Tibial nerve (tissue), 4 donors: ENCODE results near the gene GET3. TPM values are rescaled to one million over a fixed set of nuclear protein-coding genes. Genes with fewer than 3 reads are reported as not detected.
A peak's percentile ranks its signal among the peaks of the same experiment; 100 is the strongest.

Experiments
- DNase-seq, 2 donors: peaks; one replicate each; pipeline ENCODE4 v3.0.0-alpha.2; 2019; ENCODE audit warnings: low spot score in 2 of 2
- H3K27ac ChIP-seq, 4 donors: fragments of 200-600 bp; sonication (generic) in 3 of 4; one replicate each; pipeline ENCODE4 v1.5.1; 2017 to 2019; ENCODE audit warnings: mild to moderate bottlenecking in 1 of 4
- H3K27me3 ChIP-seq, 2 donors: fragments of 200-600 bp; sonication (generic) in 1 of 2; one replicate each; pipeline versions ENCODE4 v1.5.1 to v1.6.0; 2017 to 2019
- H3K36me3 ChIP-seq, 3 donors: fragments of 200-600 bp; sonication (generic); one replicate each; pipeline ENCODE4 v1.5.1; 2018 to 2019
- H3K4me1 ChIP-seq, 4 donors: fragments of 200-600 bp; sonication (generic) in 3 of 4; one replicate each; pipeline ENCODE4 v1.5.1; 2017 to 2019
- H3K4me3 ChIP-seq, 4 donors: fragments of 200-600 bp; sonication (generic) in 3 of 4; one replicate each; pipeline ENCODE4 v1.5.1; 2017 to 2019; ENCODE audit warnings: mild to moderate bottlenecking in 1 of 4, moderate library complexity in 1 of 4
- H3K9me3 ChIP-seq, 4 donors: fragments of 200-600 bp; sonication (generic) in 3 of 4; one replicate each; pipeline ENCODE4 v1.5.1; 2017 to 2019
- EP300 ChIP-seq, 2 donors: sonication (generic); formaldehyde crosslinking; IDR thresholded peaks; one replicate each; pipeline ENCODE4 v1.6.1; 2017; ENCODE audit warnings: antibody characterized with exemption in 2 of 2, mild to moderate bottlenecking in 1 of 2
- POLR2A ChIP-seq, 2 donors: fragments of 450-650 bp; IDR thresholded peaks; one replicate each; pipeline ENCODE4 v1.6.1; 2017; ENCODE audit warnings: antibody characterized with exemption in 2 of 2, mild to moderate bottlenecking in 2 of 2, moderate library complexity in 2 of 2
- WGBS, 2 donors: methylation state at CpG; one replicate each; pipeline ENCODE4 v1.1.5; 2018; 5-methylcytosine and 5-hydroxymethylcytosine counted together
- total RNA-seq, 4 donors: library from RNA; depleted of rRNA; stranded (reverse); fragments of >200 nt; gene quantifications; one replicate each; pipeline ENCODE4 v1.1.0, GENCODE V29; 2016
- TF ChIP-seq, protein P1 (sequence below), 5 experiments: fragments of 200-600 bp in 3 of 5; fragments of 450-650 bp in 2 of 5; sonication (generic) in 3 of 5; IDR thresholded peaks; one replicate each; pipeline ENCODE4 v1.5.1; 2016 to 2019; ENCODE audit warnings: antibody characterized with exemption in 5 of 5, mild to moderate bottlenecking in 3 of 5, moderate library complexity in 2 of 5

The GET3 gene
- total RNA-seq, 4 donors from 2014 or later = 22.6 to 40.4 (median 36.3) TPM

DNA sequence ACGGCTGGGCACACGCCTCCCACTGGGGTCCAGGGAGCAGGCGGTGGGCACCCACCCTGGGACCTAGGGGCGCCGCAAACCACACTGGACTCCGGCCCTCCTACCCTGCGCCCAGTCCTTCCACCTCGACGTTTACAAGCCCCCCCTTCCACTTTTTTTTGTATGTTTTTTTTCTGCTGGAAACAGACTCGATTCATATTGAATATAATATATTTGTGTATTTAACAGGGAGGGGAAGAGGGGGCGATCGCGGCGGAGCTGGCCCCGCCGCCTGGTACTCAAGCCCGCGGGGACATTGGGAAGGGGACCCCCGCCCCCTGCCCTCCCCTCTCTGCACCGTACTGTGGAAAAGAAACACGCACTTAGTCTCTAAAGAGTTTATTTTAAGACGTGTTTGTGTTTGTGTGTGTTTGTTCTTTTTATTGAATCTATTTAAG, 55.6 kb downstream of the GET3 start:
- Histone ChIP-seq H3K9me3 (no peaks in the 10 kb centered on the region), H3K27ac (peak overlapping the region; percentile 99 to 100 (median 99)), H3K27me3 (no peaks in the 10 kb centered on the region), H3K4me1 (peaks cover 0 to 52% (median 29%) of the 10 kb centered on the region in 4 donors), H3K36me3 (peaks cover 0 to 5% (median 0%) of the 10 kb centered on the region in 3 donors), H3K4me3 (peak overlapping the region; percentile 61 to 98 (median 79))
- DNase-seq = no peak
- TF ChIP-seq, protein P1, sequence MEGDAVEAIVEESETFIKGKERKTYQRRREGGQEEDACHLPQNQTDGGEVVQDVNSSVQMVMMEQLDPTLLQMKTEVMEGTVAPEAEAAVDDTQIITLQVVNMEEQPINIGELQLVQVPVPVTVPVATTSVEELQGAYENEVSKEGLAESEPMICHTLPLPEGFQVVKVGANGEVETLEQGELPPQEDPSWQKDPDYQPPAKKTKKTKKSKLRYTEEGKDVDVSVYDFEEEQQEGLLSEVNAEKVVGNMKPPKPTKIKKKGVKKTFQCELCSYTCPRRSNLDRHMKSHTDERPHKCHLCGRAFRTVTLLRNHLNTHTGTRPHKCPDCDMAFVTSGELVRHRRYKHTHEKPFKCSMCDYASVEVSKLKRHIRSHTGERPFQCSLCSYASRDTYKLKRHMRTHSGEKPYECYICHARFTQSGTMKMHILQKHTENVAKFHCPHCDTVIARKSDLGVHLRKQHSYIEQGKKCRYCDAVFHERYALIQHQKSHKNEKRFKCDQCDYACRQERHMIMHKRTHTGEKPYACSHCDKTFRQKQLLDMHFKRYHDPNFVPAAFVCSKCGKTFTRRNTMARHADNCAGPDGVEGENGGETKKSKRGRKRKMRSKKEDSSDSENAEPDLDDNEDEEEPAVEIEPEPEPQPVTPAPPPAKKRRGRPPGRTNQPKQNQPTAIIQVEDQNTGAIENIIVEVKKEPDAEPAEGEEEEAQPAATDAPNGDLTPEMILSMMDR (IDR thresholded peaks at IDR 0.05) = no peak
- no peak for TF ChIP-seq EP300 (IDR thresholded peaks at IDR 0.05)
- no peak for TF ChIP-seq POLR2A (IDR thresholded peaks at IDR 0.05)
- 0% methylated on average over 22 of the region's 22 CpGs for WGBS, 2 donors

DNA sequence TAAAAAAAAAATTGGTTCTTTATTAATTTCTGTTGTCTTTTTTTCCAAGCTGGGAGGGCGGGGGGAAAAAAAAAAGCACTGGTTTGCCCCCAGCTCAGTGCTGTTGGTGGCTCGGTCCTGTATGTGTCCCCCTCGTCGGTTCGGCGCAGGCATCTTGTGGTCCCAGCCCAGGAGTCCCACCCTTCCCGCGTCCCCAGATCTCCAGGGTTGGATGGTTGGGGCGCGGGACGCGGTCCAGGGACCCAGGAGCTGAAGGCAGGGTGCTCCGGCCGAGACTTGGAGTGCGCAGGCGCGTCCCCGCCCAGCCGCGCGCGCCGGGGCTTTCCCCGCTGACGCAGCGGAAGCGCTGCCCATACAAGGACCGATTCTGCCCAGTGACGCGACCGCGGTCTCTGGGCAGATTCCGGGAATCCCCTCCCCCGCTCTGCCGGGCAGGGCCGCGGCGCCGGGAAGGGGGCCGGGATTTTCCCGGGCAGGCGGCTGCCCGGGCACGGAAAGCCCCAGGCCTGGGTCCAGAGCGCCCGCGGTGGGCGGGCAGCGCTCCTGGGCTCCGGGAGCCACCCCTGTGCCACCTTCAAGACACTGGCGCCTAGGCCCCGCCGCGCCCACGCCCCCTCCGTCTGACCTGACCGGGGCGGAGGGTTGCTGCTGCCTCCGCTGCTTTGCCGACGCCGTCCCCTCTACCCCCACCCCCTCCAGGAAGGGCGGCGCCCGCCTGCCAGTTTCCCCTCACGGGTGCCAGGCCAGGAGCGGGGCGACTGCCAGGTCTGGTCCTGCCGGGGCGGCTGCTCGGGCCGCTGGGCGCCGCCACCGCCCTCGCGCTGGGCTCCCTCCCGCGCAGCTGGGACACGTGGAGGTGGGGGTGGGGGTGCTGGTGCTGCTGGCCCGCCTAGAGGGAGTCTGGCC, 56.2 kb downstream of the GET3 start:
- H3K9me3 ChIP-seq = no peaks in the 10 kb centered on the region
- TF ChIP-seq, protein P1 (IDR thresholded peaks at IDR 0.05) = peak in 1 of 5 experiments; percentile 33
- TF ChIP-seq EP300 (IDR thresholded peaks at IDR 0.05) (peak; percentile 97 to 99), POLR2A (IDR thresholded peaks at IDR 0.05) (peak; percentile 64 to 86)
- H3K4me3 ChIP-seq = peak overlapping the region; percentile 61 to 98 (median 79)
- 0 to 1% methylated on average over 19 of the region's 81 CpGs for WGBS, 2 donors
- H3K27me3 ChIP-seq = no peaks in the 10 kb centered on the region
- H3K27ac ChIP-seq = peak overlapping the region; percentile 99 to 100 (median 99)
- peaks cover 0 to 45% (median 23%) of the 10 kb centered on the region in 4 donors for H3K4me1 ChIP-seq
- peak; percentile 88 to 90 for DNase-seq
- H3K36me3 ChIP-seq = peaks cover 0 to 12% (median 0%) of the 10 kb centered on the region in 3 donors

DNA sequence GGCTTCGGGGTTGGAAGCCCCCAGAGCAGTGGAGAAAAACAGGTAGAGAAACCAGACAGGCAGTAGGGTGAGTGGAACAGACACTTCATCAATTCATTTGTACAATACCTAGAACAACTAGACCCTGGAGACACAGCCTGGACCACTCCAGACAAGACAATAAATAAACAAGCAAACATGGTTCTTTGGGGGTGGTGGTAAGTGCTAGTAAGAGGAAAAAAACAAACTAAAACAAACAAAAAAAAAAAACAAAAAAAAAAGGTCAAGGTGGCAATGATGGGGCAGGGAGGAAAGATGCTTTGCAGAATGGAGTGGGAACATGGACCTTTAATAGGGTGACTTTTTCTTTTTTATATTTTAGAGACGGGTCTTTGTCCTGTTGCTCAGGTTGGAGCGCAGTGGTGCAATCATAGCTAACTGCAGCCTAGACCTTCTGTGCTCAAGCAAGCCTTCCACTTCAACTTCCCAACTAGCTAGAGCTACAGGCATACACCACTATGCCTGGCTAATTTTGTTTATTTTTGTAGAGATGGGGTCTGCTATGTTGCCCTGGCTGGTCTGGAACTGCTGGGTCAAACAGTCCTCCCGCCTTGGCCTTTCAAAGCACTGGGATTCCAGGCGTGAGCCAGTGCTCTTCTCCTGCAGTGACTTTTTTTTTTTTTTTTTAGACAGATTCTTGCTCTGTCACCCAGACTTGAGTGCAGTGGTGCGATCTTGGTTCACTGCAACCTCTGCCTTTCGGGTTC, 57.1 kb downstream of the GET3 start:
- WGBS, 2 donors = 69 to 74% methylated on average over 7 of the region's 7 CpGs
- Histone ChIP-seq H3K4me3 (peak overlapping the region in 3 of 4 donors; percentile 61 to 98 (median 81)), H3K4me1 (peaks cover 0 to 37% (median 18%) of the 10 kb centered on the region in 4 donors), H3K9me3 (no peaks in the 10 kb centered on the region), H3K27me3 (no peaks in the 10 kb centered on the region), H3K36me3 (peaks cover 0 to 20% (median 0%) of the 10 kb centered on the region in 3 donors), H3K27ac (peak overlapping the region; percentile 99 to 100 (median 99))
- DNase-seq = no peak
- TF ChIP-seq POLR2A (IDR thresholded peaks at IDR 0.05) (no peak), EP300 (IDR thresholded peaks at IDR 0.05) (peak in 1 of 2 donors; percentile 25)
- TF ChIP-seq, protein P1 (IDR thresholded peaks at IDR 0.05) = no peak

DNA sequence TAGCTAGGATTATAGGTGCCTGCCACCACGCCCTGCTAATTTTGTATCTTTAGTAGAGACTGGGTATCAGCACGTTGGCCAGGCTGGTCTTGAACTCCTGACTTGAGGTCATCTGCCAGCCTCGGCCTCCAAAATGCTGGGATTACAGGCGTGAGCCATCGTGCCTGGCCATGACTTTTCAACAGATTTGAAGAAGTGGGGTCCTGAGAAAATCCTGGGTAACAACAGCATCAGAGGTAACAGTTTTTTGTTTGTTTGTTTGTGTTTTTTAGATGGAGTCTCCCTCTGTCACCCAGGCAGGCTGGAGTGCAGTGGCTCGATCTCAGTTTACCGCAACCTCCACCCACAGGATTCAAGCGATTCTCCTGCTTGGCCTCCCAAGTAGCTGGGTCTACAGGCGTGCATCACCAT, 57.7 kb downstream of the GET3 start:
- no peaks in the 10 kb centered on the region for H3K9me3 ChIP-seq

More for the DNA sequence above, 57.7 kb downstream of the GET3 start:
- Histone ChIP-seq H3K4me1 (peaks cover 0 to 37% (median 17%) of the 10 kb centered on the region in 4 donors), H3K27me3 (no peaks in the 10 kb centered on the region), H3K36me3 (peaks cover 0 to 26% (median 0%) of the 10 kb centered on the region in 3 donors), H3K4me3 (no peak overlapping the region), H3K27ac (peak overlapping the region in 3 of 4 donors; percentile 38 to 100 (median 99))
- 92 to 93% methylated on average over 9 of the region's 9 CpGs for WGBS, 2 donors
- DNase-seq = no peak
- no peak for TF ChIP-seq POLR2A (IDR thresholded peaks at IDR 0.05)
- no peak for TF ChIP-seq EP300 (IDR thresholded peaks at IDR 0.05)
- TF ChIP-seq, protein P1 (IDR thresholded peaks at IDR 0.05) = no peak
